Activated CD8-positive, alpha-beta memory T cell treated with anti-CD3 and anti-CD28 coated beads for 36 hours (primary cell): ENCODE data around the gene CTDP1. TPM values are rescaled to one million over a fixed set of nuclear protein-coding genes. Genes with fewer than 3 reads are reported as not detected.

ENCODE experiments used
- CTCF ChIA-PET: fragments of 350-600 bp; sonication (Branson Sonifier 250); formaldehyde crosslinking; loops from one replicate; lab custom pipeline; 2021; ENCODE audit warnings: antibody characterized with exemption; lab: Charles Lee
- POLR2A ChIA-PET: fragments of 350-600 bp; sonication (Branson Sonifier 250); formaldehyde crosslinking; loops from one replicate; lab custom pipeline; 2021; ENCODE audit warnings: antibody characterized with exemption; lab: Charles Lee
- total RNA-seq, 2 experiments: library from RNA; stranded (reverse); gene quantifications; one replicate each; pipeline ENCODE4 v1.2.3, GENCODE V29; 2021

CTDP1 gene
- total RNA-seq, 2 experiments from 2014 or later: 41.5 to 42.9 TPM

DNA sequence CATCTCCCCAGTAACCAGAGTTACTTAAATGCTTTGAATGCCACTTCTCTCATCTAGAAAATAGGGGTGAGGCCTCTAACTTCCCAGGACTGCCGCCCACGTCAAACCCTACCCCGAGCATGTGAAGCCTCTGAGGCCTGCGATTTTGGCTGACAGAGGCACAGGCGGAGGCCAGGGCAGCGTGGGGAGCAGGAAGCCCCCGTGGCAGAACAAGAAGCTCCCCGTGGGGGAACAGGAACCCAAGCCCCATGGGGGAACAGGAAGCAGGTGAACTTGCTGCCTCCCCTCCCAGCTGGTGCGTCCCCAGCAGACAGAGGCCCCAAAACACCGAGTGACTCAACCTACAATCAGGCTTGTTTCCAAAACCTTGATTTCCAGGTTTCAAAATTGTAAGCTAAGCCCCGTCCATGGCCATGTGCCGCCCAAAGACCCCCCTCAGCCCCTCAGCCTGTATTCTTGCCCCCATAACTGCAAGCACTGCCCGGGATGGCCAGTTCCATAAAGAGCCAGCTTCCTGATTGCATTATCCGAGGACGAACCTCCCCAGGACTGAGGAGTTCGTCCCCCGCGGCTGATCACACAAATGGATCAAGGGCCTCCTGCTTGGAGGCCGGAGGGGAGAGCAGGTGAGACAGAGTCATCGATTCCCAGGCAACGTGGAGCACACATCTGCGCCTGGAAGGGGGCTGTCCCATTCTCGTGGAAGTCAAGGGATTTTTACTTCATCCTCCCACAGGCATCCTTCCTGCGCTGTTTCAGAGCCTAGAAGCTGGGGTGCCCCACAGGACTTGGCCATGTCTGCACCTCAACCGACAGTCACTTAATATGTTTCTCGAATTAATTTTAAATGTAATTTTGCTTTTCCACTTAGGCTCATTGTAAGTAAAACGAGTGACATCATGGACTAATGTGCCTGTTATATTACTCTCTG is 36.3 kb upstream of the CTDP1 start:
- POLR2A ChIA-PET: no interaction called here
- CTCF ChIA-PET: interaction anchor here (0.5 to 3.7 kb wide), 5 partner anchors 11 to 274 kb away, joined by 3 to 24 read pairs (median 3); no protein-coding TSS in a partner anchor

DNA sequence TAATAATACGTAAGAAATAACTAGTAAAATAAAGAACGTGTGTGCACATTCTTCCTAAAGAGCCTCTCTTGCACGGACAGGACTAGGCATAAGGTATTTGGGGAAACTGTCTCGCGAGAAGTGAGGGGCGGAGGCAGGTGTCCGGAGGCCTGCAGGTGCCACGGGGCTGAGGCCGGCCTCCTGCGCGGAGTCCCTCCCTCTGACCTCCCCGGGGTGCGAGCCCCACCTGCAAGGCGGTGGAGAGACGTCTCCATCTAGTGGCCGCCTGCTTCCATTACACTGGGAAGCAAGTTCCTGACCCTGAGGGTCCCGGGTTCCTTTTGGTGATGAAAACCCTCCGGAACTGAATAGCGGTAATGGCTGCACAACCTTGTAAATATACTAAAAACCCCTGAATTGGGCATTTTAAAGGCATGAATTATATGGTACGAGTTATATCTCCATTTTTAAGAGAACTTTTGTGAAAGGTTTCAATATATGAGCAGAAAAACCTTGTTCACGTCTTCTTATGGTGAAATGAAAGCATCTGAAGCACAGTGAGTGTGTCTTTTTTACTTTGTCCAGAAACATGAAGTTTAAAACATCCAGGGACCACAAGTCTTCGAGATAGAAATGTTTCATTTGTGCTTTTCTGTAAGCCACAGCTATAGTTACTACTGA is 35.5 kb upstream of the CTDP1 start:
- CTCF ChIA-PET: interaction anchor here (1.0 to 3.7 kb wide), 3 partner anchors 16 to 264 kb away, joined by 3 to 24 read pairs (median 4); no protein-coding TSS in a partner anchor
- POLR2A ChIA-PET: no interaction called here

DNA sequence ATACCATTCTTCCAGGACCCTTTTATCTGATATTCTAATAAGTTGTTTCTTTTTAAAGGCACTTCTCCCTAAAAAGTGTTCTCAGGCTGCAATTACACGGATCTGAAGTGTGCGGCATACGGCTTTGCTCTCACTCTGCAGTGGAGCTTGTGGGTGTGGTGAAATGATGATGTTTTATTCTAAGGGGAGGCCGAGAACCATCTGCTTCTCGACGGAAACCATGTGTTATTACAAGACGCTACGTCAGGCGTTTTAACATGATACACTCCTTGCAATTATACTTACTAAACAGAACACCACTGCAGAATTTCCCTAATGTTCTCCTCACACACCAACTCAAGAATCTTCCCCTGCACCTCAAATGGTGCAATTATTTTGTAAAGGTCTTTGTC is 34.9 kb upstream of the CTDP1 start:
- CTCF ChIA-PET: interaction anchor here (3.7 kb wide), 1 partner anchor 265 kb away, joined by 24 read pairs; no protein-coding TSS in a partner anchor
- POLR2A ChIA-PET: no interaction called here

DNA sequence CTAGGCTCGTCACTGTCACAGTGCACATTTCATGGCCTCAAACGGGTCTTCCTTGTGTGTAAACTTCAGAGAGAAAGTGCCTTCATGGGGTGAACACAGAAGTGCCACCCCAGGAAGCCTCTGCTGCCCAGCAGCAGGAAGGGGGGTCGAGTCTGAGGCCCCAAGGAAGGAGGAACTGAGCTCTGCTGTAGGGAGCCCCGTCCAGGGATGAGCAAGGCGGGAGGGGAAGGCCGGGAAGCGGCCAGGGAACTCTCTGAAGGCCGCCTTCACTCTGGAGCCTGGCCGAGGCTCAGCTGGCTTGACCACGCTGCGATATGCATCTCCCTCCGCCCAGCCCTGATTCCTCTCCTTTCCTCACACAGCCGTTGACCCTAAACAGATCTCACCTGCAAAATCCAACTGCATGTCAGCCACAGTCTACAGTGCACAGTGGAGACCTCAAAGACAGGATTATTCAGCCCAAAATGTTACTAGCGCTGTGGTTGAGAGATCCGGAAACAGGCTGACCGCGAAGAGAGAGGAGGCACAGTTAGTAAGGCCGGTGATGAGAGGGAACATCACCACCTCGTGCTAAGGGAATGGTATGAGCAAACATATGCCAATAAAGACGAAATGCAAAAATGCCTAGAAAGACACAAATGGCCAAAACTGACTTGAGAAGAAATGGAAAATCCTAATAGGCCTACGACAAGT is 34.2 kb upstream of the CTDP1 start:
- ChIA-PET POLR2A (no interaction called here), CTCF (interaction anchor here (3.7 kb wide), 1 partner anchor 266 kb away, joined by 24 read pairs; no protein-coding TSS in a partner anchor)

DNA sequence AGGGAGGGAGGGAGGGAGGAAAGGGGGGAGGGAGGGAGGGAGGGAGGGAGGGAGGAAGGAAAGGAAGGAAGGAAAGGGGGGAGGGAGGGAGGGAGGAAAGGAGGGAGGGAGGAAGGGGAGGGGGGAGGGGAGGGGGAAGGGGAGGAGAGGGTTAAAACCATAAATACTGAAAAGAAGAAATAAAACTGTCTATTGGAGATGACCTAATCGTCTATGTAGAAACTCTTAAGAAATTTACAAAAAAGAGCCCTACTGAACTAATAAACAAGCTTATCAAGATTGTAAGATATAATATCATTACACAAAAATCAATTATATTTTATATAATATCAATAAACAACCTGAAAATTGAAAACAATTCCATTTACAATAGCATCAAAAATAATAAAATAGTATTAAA is 32.3 kb upstream of the CTDP1 start:
- CTCF ChIA-PET: no interaction called here
- POLR2A ChIA-PET: no interaction called here

DNA sequence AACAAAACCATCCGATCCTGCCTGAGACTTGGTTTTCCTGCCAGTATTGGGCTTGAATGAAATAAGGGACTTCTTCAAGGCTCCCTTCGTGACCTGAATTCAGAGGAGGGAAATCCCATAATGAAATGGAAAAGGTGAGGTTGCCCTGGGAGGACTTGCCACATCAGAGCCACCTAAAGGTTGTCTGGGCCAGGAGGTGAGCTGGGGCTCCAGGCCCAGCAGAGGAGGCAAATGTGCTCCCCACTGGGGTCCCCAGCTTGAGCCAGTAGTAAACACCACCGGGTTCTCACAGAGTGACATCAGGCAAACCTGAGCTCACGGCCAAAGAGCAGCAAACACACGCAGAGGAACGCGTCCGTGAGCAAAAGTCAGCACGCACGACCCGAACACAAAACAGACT is 28.6 kb upstream of the CTDP1 start:
- CTCF ChIA-PET: interaction anchor here (1.4 to 1.5 kb wide), 2 partner anchors 270 to 272 kb away, joined by 3 to 5 read pairs; no protein-coding TSS in a partner anchor
- POLR2A ChIA-PET: no interaction called here

DNA sequence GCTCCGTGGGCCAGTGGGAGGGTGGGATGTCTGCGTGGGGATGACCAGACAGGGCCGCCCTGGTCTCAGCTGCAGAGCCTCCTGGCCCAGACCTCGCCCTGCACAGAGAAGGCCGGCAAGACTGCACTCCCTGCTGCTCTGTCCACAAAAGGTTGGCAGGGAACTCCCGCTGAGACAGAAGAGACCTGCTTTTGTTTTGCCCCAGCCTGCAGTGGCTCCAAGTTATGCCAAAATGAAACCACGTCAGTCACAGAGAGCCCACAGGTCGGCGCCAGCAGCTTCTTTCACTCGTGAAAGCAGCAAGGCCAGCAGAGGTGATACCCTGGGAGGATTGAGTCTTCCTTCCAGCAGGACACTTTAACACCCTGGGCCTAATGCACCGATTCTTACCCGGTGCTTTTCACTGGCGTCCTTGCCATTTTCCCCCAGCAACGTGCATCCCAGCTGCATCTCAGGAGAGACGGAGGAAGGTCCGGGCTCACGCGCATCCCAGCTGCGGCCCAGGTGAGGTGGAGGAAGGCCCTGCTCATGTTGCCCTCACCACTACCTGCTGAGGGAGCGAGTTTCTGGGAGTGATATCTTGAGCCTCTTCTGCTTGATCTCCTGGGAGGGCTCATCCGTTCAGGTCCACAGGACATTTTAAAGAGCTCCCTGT is 22.1 kb upstream of the CTDP1 start:
- ChIA-PET CTCF (interaction anchor here (0.6 kb wide), 1 partner anchor 134 kb away, joined by 3 read pairs; no protein-coding TSS in a partner anchor), POLR2A (no interaction called here)

DNA sequence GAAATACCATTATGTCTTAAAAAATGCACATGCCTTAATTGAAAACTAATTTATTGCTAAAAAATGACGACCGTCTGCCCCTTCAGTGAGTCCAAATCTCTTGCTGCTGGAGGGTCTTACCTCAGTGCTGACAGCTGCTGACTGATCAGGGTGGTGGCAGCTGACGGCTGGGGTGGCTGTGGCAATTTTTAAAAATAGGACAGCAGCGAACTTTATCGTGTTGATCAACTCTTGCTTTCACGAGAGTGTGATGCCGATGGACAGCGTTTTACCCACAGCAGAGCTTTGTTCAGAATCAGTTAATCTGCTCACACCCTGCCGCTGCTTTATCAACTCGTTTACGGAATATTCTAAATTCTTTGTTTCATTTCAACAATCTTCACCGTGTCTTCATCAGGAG is 21.2 kb upstream of the CTDP1 start:
- POLR2A ChIA-PET: no interaction called here
- CTCF ChIA-PET: interaction anchor here (0.6 kb wide), 1 partner anchor 261 kb away, joined by 3 read pairs; no protein-coding TSS in a partner anchor

DNA sequence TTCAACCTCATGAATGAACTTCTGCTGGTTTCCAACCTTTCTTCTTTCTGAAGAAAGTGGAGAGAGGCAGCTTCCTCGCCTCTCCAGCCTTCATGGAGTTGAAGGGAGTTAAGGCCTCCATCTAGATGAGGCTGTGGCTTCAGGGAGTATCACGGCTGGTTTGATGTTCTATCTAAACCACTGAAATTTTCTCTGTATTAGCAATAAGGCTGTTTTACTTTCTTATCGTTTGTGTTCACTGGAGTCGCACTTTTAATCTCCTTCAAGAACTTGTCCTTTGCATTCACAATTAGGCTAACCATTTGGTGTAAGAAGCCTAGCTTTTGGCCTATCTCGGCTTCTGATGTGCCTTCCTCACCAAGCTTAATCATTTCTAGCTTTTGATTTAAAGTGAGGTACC is 19.9 kb upstream of the CTDP1 start:
- CTCF ChIA-PET: interaction anchor here (1.4 kb wide), 1 partner anchor 16 kb away, joined by 3 read pairs; no protein-coding TSS in a partner anchor
- POLR2A ChIA-PET: no interaction called here

DNA sequence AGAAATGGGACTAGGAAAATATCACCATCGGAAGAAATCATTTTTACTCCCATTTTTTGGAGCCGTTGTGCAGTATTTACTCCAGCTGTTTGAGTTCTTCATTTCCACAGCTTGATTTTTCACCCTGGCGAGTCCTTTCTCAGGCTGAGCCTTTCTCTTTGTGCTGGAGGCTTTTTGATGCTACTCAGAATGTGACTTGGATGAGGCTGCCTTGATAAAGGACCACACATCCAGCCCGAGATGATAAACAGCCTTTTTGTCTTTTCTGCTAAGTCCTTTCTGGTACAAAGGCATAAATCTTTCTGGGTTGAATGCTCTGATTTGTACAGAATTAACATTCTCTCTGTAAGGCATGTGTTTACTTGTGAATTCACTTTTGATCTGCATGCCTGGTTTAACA is 17.6 kb upstream of the CTDP1 start:
- CTCF ChIA-PET: no interaction called here
- POLR2A ChIA-PET: no interaction called here

DNA sequence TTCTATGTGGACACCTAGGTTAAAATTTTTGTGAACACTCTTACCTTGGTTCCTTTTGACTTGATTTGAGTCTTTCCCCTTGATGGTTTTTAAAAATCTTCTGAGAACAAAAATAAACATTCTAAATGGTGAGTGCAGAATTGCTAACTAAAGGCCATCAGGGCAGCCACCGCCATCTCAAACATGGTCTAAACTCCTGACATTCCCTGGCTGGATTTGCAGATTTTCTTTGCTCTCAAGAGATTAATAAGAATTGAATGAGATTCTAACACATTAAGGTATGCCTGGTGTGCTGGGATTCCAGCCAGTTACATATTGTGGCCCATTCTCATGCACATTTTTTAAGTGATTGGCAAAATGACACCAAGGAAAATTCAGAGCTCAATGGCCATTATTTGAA is 17.2 kb upstream of the CTDP1 start:
- POLR2A ChIA-PET: no interaction called here
- CTCF ChIA-PET: no interaction called here

DNA sequence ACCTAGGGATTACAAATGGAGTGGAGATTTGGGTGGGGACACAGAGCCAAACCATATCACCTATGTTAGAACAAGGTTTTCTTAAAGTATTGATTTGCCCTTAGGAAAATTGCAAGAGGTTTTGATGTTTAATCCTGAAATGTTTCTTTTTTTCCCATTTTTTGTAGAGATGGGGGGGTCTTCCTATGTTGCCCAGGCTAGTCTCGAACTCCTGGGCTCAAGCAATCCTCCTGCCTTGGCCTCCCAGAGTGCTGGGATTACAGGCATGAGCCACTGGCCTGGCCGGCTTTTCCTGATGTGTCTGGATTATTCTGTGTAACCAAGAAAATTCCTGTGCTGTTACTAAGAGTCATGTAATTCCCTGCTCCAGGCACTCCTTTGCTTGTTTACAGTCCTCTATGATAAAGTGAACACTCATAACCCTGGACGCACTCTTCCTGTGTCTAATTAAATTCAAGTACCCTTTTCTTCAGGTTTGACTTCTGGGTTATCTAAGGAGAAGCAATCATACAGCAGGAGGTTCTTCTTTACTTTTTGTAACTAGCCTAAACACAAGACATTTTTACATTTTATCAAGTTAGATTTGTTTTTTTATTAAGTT is 15.0 kb upstream of the CTDP1 start:
- CTCF ChIA-PET: no interaction called here
- POLR2A ChIA-PET: no interaction called here

DNA sequence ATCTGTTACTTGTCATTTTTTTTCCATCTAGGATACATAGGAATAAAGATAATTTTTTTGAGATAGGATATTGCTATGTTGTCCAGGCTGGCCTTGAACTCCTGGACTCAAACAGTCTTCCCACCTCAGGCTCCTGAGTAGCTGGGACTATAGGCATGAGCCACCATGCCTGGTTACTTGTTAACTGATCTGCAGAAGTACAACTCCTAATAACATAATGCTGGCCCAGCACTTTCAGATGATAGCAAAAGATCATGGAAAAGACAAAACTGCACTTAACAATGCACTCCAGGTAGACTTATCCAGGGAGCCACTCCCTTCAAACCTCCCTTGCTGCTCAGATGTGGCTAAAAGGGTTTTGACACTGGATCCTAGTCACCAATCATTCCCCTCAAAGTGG is 11.4 kb upstream of the CTDP1 start:
- POLR2A ChIA-PET: no interaction called here
- CTCF ChIA-PET: no interaction called here

DNA sequence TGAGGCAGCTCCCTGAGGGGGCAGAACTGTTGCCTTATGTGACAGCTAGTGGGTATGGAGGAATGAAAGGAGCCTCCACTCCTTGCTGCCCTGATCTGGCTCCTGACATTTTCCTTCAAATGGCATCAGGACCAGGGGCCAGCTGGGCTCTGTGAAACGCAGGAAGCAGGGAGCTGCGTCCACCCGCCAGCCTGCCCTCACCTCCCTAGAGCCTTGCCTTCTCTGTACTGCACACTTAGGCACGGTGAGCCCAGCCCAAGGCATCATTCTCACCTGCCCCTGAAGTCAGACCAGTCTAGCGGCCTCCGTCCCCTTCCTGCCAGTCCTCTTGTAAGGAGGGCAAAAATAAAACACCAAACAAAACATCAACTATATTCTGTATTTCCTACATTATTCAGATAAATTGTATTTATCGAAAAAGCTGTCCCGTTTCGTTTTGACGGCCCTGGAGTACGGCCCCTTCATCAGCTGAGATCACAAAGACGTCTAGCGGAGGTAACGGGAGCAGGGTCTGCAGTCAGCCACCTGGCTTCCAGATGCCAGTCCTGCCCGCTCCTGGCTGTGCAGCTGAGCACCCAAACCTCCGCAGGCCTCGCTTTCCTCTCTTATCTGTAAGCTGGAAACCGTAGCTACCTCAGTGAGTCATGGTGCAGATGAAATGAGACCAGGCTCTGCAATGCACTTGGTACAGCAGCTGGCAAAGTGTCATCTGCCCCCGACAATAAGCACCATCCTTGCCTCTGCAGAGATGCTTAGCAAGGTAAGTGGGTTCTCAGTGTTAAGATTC is 6.9 kb upstream of the CTDP1 start:
- POLR2A ChIA-PET: no interaction called here
- CTCF ChIA-PET: no interaction called here

DNA sequence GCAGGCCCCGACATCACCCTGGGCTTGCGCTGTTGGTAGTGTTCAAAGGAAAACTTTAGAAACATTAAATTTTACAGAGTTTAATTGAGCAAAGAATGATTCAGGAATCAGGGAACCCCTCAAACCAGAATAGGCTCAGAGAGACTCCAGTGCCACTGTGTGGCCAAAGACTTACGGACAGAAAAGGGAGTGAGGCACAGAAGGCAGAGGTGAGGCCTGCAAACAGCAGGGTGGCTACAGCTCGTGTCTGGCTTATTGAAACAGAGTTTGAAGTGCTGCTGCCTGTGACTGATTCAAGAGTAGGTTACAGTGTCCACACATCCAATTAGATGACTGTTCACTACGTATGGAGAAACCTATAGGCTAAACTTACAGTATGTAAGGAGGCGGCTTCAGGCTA is 2.4 kb upstream of the CTDP1 start:
- POLR2A ChIA-PET: no interaction called here

DNA sequence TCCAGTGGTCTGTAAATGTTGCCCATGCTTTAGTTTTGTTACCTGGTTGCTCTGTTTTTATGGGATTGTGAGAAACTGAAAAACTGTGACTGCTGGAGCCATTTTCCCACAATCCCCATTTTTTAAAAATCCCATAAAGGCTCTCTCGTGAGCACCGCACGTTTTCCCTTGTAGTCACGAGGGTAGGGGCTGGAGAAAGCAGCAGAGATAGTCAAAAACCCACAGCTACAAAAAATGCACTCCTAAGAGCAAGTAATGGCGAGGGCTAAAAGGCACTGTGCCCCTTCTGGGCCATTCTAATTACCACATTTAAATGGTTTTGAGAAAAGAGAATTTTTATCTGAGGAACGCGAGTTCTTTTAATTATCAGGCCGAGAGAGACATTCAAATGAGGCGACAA is 1.8 kb upstream of the CTDP1 start:
- CTCF ChIA-PET: interaction anchor here (0.9 kb wide), 1 partner anchor 55 kb away, joined by 3 read pairs; no protein-coding TSS in a partner anchor
- POLR2A ChIA-PET: interaction anchor here (1.3 to 1.4 kb wide), 2 partner anchors 242 to 273 kb away, joined by 3 to 4 read pairs; no protein-coding TSS in a partner anchor

More for the DNA sequence above, 2.4 kb upstream of the CTDP1 start:
- CTCF ChIA-PET: interaction anchor here (0.9 kb wide), 1 partner anchor 55 kb away, joined by 3 read pairs; no protein-coding TSS in a partner anchor
